ENCODE measurements around the gene PLA2G10. TPM values are rescaled to one million over a fixed set of nuclear protein-coding genes. Genes with fewer than 3 reads are reported as not detected.
"Not testable (repeated sequence)": the region's sequence is repeated elsewhere in the genome, so short reads cannot be mapped to it uniquely, and the experiment has no call there.

PLA2G10 gene
- total and polyA plus RNA-seq, 2 of the 13 experiments (the other 11 are each of a cell fraction or from before 2014, with no cell fraction given), result not detected

GRCh38 chr16:14636179-14636950 lies 57.7 kb downstream of the PLA2G10 start (continued):
- 0 out of 2 replicates have a peak, but pooled peaks have one; percentile 41 for TF ChIP-seq HNF1A (IDR thresholded peaks at IDR 0.05; ENCODE audit: low read depth)
- TF ChIP-seq HNF1A (CRISPR knock-in tag; IDR thresholded peaks at IDR 0.05; ENCODE audit: borderline replicate concordance), result not testable (repeated sequence)
- TF ChIP-seq SAP130 (CRISPR knock-in tag; IDR thresholded peaks at IDR 0.05; ENCODE audit: low read depth), result peak; percentile 65
- peak; percentile 31; the same call in 1 of the 2 replicates for TF ChIP-seq SALL1 (CRISPR knock-in tag; IDR thresholded peaks at IDR 0.05)
- TF ChIP-seq TFDP2 (CRISPR knock-in tag; IDR thresholded peaks at IDR 0.05), result 0 out of 2 replicates have a peak, but pooled peaks have one; percentile 28
- TF ChIP-seq, protein P1, sequence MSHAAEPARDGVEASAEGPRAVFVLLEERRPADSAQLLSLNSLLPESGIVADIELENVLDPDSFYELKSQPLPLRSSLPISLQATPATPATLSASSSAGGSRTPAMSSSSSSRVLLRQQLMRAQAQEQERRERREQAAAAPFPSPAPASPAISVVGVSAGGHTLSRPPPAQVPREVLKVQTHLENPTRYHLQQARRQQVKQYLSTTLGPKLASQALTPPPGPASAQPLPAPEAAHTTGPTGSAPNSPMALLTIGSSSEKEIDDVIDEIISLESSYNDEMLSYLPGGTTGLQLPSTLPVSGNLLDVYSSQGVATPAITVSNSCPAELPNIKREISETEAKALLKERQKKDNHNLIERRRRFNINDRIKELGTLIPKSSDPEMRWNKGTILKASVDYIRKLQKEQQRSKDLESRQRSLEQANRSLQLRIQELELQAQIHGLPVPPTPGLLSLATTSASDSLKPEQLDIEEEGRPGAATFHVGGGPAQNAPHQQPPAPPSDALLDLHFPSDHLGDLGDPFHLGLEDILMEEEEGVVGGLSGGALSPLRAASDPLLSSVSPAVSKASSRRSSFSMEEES (CRISPR knock-in tag; IDR thresholded peaks at IDR 0.05), result 0 out of 2 replicates have a peak, but pooled peaks have one; percentile 34
- TF ChIP-seq, protein P2, sequence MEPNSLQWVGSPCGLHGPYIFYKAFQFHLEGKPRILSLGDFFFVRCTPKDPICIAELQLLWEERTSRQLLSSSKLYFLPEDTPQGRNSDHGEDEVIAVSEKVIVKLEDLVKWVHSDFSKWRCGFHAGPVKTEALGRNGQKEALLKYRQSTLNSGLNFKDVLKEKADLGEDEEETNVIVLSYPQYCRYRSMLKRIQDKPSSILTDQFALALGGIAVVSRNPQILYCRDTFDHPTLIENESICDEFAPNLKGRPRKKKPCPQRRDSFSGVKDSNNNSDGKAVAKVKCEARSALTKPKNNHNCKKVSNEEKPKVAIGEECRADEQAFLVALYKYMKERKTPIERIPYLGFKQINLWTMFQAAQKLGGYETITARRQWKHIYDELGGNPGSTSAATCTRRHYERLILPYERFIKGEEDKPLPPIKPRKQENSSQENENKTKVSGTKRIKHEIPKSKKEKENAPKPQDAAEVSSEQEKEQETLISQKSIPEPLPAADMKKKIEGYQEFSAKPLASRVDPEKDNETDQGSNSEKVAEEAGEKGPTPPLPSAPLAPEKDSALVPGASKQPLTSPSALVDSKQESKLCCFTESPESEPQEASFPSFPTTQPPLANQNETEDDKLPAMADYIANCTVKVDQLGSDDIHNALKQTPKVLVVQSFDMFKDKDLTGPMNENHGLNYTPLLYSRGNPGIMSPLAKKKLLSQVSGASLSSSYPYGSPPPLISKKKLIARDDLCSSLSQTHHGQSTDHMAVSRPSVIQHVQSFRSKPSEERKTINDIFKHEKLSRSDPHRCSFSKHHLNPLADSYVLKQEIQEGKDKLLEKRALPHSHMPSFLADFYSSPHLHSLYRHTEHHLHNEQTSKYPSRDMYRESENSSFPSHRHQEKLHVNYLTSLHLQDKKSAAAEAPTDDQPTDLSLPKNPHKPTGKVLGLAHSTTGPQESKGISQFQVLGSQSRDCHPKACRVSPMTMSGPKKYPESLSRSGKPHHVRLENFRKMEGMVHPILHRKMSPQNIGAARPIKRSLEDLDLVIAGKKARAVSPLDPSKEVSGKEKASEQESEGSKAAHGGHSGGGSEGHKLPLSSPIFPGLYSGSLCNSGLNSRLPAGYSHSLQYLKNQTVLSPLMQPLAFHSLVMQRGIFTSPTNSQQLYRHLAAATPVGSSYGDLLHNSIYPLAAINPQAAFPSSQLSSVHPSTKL (CRISPR knock-in tag; IDR thresholded peaks at IDR 0.05), result peak; percentile 66; the same call in 1 of the 2 replicates
- TF ChIP-seq, protein P3, sequence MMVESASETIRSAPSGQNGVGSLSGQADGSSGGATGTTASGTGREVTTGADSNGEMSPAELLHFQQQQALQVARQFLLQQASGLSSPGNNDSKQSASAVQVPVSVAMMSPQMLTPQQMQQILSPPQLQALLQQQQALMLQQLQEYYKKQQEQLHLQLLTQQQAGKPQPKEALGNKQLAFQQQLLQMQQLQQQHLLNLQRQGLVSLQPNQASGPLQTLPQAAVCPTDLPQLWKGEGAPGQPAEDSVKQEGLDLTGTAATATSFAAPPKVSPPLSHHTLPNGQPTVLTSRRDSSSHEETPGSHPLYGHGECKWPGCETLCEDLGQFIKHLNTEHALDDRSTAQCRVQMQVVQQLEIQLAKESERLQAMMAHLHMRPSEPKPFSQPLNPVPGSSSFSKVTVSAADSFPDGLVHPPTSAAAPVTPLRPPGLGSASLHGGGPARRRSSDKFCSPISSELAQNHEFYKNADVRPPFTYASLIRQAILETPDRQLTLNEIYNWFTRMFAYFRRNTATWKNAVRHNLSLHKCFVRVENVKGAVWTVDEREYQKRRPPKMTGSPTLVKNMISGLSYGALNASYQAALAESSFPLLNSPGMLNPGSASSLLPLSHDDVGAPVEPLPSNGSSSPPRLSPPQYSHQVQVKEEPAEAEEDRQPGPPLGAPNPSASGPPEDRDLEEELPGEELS (CRISPR knock-in tag; IDR thresholded peaks at IDR 0.05), result 0 out of 2 replicates have a peak, but pooled peaks have one; percentile 22
- TF ChIP-seq SETDB1 (CRISPR knock-in tag; IDR thresholded peaks at IDR 0.05; ENCODE audit: borderline replicate concordance), result 0 out of 2 replicates have a peak, but pooled peaks have one; percentile 31

Measured in HepG2 (cell line).